ENCODE measurements around the gene BARX1.

Gene BARX1

DNA sequence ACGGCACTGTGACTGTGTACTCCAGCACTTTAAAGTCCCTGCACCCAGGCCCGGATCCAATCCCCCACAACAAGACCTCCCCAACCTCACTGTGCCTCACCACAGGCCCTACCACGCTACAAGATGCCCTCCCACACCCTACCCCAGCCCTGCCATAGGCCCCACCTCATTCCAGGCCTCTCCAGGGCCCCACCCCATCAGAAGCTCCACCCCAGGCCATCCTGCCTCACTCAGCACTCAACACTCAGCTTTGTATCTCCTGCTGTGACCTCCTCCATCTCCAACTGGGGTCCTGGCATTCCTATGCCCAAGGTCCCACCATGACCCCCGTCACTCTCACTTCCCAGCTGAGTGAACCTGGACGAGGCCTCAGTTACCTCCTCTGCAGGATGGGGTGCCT is 38.8 kb downstream of the BARX1 start:
- no peak for DNase-seq

DNA sequence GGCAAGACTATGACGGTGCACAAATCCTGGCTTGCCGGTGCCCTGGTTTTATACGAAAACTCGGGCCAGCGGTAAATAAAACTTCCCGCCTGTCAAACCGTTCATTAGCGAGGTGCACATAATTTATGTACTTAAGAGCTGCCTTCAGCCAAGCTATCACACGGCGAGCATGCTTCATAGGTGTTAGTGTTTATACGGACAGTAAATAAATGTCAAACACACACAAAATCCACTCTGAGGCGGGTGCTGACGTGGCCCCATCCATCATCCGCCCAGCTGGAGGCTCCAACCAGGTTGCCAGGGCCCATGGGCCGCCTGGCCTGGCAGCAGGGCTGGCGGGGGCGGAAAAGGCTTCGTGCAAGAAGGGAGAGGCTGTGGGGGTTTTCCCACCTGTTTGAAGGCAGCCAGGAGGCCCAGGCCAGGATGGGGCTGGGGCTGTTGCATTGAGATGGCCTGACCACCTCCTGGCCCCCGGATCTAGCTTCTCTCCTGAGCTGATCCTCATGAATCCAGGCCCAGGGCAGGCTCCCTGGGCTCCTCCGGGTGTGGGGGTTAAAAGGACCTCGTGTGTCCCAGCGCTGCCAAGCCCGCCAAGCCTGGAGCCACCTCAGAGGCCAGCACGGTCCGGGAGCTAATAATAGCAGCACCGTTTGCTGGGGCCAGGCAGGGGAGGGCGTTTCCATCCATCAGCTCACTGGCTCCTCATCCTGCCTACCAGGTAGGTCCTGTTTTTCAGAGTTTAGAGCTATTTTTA is 43.2 kb downstream of the BARX1 start:
- no peak for DNase-seq

DNA sequence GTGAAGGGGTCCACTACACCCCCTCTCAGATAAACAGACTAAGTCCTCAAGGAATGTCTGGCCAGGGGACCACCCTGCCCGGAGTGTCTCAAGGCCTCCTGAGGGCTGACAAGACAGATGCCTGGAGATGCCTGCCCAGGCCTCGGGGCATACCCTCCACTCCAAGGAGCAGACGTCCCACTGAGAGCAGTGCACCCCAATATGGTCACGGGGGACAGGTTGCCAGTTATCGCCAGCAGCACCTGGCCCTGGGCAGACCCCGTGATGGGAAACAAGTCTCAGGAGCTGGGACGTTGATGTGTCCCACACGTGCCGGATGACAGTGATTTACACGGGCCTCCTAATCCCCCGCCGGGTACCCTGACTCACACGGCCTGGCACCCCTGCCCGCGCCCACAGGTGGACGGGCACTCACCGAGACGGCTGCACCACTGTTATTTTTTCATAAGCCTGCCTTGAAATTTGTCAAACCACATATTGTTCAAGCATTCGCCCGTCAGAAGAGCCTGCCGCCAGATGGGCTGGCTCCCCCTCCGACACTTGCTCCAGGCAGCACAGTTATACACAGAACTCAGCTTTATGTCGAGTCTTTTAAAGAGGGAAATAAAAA is 43.9 kb downstream of the BARX1 start:
- DNase-seq: no peak

DNA sequence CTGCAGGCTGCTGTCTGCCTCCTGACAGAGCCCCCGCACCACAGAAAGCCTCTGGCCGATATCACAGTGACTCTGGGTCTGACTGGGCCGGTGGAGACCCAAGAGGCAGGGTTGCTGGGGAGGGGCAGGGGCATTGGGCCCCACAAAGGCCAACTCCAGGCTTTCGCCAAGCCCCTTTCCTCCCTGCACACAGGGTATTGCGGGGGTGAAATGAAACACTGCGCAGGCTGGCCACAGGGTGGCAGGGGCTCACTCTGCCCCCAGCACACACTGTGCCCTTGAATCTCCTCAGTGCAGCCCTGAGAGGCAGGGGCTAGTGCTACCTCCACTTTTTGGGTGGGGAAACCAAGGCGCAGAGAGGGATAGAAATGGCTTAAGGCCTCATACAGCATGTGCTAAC is 44.6 kb downstream of the BARX1 start:
- no peak for DNase-seq

DNA sequence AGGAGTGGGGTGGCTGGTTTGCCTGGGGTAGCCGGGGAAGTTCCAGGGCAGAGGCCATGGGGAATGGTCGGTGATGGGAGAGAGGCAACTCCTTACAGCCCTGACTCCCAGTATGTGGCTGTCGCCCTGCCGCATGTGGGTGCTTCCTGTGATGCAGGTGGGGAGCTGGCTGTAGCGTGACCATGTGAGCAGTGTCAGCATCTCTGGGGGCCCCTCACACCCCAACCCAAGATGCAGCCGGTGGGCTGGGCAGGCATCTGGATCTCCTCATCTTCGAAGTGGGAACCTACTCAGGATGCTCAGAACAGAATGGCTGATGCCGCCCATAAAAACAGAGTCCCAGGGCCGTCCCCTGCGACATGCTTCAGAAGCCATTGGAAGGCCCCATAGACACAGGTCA is 45.0 kb downstream of the BARX1 start:
- no peak for DNase-seq

DNA sequence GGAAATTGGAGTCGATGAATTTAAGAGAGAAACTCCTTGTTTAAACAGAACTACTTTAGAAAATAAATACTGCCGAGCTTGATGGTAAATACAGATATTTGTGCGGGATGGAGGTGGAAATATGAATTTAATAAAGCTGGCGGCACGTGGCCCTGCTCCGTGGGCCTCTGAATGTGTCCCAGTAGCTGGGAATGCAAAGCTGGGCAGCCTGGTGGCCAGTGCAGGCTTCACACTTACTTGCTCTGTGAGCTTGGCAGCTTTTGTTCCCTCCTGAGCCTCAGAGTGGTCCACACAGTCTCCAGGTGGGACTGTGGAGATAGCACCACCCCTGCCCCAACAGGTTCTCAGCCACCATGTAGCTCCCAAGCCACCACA is 45.9 kb downstream of the BARX1 start:
- DNase-seq: no peak

DNA sequence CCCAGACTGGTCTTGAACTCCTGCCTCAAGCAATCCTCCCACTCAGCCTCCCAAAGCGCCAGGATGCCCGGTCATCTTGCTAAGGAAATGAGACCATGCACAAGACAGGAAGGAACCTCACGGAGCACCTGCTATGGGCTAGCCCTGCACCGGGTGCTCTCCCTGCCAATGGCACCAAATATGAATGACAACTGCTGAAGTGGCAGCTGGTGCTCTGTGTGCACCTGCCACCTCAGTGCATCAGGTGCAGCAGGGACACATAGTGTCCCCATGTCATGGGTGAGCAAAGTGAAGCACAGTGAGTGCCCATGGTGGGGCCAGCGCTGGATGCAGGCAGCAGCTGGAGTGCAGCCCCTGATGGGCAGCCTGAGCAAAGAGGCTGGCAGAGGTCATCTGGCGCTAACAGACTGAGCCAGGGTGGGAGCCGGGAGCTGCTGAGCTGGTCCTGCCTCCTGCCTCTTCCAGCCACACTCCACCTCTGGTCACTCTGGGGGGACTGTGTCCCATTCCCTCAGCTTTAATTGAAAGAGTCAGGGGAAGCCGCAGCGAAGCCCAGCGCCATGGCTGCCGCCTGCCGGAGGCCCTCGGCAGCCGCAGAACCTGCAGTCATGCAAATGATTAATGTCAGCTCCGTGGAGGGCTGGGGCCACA is 46.4 kb downstream of the BARX1 start:
- no peak for DNase-seq

DNA sequence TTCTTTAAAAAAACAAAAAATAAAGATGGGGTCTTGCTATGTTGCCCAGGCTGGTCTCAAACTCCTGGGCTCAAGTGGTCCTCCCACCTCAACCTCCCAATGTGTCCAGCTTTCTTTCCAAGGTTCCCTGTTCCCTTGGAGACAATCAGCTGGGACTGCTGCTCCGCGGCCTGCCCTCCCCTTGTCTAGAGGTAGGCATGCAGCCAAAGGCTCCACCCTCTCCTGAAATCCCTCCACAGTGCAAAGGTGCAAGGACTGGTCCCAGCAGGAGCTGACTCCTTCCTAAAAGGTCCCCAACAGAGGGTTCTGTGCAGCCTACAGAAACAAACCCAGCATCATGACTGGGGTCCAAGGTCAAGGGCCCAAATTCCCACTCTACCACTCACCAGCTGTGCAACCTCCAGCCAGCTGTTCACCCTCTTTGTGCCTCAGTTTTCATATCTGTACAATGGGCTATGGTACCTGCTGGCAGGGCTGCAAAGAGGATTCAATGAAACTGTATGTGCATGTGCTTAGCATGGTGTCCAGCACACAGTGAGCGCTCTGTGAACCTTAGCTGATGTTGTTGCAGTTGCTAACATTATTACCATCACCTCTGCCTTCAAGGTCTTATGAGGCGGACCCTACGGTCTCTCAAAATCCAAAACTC is 47.5 kb downstream of the BARX1 start:
- no peak for DNase-seq

DNA sequence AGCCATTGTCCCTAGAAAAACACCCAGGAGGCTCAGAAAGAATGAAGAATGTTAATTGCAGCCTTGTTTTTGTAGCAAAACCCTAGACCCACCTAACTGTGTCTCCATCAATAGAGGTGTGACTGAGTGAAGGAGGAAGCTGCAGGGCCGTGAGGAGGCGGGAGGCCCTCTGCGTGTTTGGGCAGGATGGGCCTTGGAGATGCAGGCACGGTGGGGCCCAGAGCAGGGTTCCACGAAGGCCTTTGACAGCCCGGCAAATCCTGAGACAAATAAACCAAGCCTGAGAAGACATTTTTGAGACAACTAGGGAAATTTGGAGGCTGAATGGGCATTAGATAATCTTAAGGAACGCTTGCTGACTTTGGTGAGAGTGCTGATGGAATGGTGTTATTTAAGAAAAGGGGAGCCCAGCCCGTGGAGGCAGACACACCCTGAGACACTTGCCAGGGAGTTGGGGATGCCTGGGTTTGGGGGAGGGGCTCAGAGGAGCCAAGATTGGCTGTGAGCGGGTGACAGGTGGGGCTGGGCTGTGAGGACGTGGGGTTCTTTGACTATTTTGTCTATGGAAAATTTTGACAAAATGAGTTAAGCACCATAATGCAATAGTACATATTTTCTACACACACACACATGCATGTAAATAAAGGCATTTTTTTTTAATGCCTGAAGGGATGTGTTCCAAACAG is 48.8 kb downstream of the BARX1 start:
- DNase-seq: no peak

DNA sequence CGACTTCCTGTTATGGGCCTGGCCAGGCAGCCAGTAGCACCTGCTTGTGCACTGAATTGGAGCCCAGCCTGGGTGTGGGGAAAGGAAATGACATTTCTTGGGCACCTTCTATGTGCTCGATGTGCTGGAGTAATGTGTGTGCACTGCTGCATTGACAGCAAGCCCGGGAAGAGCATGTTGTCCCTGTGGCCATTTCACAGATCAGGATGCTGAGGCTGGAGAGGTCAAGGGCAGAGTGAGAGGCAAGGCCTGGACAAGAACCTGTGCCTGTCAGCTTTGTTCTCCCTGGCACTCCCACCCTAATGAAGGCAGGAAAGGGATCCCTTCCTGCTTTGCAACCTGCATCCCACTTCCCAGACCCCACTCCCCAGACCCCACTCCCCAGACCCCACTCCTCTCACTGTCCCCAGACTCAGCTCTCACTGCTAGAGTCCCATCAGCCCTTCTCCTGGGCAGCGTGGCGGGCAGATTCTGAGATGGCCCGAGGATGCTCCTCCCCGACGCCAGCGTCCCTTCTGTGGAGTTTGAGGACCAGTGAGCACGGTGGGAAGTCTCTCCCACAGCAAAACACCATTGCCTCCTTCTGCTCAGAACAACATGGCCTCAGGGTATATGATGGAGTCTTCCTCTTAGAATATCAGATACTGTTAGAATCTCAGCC is 49.6 kb downstream of the BARX1 start:
- no peak for DNase-seq

DNA sequence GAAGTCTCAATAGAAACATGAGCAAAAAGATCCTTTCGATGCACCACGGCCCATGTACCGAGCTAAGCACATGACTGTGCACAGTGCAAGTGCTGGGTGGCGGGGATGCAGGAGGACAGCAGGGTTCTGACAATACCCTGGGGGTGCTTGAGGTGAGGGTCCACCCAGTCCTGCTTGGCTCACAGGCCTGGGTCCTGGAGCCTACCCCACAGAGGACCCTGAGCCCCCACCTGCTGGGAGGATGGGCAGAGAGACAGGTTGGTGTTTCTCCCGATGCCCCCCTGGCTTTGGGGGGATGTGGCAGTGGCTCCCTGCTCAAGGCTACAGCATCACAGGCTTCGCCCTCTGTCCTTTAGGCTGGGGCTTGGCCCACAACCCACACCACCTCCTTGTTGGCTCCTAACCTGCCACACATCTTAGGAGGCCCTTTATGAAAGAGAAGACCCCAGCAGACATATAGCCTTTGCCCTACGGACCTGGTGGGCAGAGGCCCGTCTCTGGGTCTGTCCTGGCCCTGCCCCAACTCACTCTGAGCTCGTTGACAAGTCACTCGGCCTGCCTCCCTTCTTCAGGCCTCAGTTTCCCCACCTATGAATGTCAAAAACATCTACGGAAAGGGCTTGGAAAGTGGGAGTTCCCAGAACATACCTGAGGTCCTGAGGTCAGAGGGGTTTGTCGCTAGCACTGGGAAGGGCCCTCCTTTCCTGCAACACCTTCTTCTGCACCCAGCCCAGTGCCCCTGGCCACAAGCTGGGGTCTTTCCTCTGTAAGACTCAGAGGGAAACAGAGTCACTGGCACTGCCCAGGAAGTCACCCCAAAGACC is 50.3 kb downstream of the BARX1 start:
- DNase-seq: no peak

DNA sequence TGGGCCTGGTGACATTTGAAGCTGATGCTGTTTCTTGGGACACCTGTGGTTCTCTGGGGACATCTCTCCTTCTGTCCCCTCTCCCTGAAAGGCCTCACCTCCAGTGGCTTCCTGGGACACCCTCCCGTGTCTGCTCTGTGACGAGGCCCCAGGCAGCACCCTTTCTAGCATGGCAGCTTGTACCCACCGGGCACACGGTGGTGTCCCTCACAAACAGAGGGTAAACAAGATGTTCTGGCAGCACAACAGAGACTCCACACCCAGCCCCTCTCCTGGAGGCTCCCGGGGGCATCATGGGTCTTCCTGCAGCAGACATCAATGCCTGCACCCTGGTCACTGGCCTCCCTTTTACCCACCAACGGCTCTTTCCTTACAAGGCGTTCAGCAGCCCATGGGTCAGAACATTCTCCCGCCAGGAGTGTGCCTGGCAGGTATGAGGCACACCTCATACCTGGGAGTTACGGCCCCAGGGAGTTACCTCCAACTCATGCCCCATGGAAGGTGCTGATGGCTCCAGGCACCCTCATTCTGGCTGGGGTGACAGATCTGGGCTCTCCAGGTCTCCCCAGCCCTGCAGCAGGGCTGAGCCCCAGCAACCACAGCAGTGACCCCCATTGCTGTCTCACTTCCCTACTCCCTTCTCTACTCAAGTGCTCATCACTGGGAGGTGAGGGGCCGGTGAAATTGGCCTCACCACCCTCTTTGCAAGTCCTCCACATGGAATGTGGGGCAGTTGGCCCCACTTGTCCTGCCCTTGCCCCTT is 51.1 kb downstream of the BARX1 start:
- no peak for DNase-seq

DNA sequence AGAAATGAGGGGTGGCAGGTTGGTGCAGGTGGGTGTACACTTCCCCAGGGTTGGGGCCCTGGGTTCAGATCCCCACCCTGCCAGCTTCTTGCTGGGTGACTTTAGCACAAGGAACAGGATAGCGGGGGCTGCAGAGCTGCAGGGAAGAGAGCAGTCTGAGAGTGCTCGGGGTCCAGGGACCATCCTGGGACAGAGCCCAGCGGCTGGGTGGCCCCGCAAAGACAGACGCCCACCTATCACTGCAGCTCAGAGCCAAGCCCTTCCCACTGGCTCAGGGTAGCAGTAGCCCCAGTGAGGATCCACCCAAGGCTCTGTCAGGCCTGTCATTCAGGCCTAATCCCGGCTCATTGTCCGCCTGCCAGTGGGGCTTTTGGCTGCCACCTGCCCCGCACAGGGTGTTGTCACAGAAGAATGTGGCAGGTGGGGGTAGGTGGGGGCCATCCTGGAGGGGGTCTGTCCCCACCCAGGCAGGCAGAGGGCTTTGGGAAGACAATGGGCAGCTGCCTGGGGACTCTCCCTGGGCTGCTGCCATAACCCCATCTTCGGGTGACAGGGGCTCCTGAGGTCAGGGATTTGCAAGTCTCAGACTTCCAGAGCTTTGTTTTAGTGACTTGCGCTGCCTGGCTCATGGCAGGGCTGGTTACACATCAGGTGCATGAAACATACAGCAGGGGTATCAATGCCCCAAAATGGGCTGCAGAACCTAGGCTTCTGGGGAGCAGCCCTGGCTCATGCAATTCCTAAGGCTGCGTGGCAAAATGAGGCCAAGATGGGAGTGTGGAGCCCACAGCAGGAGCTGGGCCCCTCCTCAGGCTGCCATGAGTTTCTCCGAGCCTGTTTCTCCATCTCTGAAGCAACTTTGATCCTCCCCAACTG is 52.1 kb downstream of the BARX1 start:
- DNase-seq: no peak

DNA sequence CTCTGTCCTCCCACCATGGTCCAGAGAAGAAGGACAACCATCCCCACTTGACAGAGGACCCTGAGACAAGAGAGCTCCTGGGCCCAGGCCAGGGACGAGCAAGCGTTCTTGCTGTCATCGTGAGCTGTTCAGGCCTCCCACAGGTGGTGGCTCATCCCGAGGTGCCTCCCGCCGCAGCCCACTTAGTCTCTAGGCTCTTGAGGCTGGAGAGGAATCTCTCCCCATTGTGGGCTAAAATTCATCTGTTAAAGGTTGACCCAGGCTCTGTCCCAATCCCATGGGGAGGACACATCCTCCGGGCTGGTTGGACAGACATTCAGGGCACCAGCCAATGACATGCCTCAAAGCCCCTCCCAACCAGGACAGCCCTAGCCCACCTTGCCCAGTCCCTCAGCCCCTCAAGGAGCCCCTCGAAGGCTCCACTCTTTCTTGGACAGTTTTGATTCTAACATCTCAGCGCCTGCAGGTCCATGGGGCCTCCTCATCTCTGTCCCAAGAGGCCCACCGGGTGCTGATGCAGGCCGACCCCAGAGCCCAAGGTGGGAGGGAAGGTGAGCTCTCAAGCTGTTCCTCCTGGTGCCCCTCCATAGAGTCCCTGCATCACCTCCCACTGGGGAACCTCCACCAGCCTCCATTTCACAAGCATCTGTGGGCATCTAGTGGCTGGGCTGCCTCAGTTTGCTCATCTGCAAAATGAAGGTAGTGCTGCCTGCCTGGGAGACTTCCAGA is 52.9 kb downstream of the BARX1 start:
- DNase-seq: no peak
